Omental fat pad (tissue), 4 donors: ENCODE measurements around the gene KRT33A. TPM values are rescaled to one million over a fixed set of nuclear protein-coding genes. Genes with fewer than 3 reads are reported as not detected.

ENCODE experiments used
- ATAC-seq: fragments of 150-250 bp; one replicate; pipeline ENCODE4 v1.9.1; 2016; ENCODE audit warnings: mild to moderate bottlenecking, moderate library complexity; ENCODE audit not compliant: low FRiP score
- DNase-seq: peaks from one replicate; pipeline ENCODE4 v3.0.0-alpha.2; 2019; ENCODE audit warnings: low spot score
- total RNA-seq, 4 donors: library from RNA; depleted of rRNA; stranded (reverse); fragments of >200 nt; gene quantifications; one replicate each; pipeline ENCODE4 v1.1.0, GENCODE V29; 2016
- TF ChIP-seq, protein P1 (sequence below), 3 donors: fragments of 450-650 bp; IDR thresholded peaks; one replicate each; pipeline ENCODE4 v1.5.1; 2016 to 2017; ENCODE audit warnings: antibody characterized with exemption in 3 of 3, mild to moderate bottlenecking in 3 of 3, moderate library complexity in 2 of 3

The KRT33A gene
- total RNA-seq, 4 donors from 2014 or later, result not detected

DNA sequence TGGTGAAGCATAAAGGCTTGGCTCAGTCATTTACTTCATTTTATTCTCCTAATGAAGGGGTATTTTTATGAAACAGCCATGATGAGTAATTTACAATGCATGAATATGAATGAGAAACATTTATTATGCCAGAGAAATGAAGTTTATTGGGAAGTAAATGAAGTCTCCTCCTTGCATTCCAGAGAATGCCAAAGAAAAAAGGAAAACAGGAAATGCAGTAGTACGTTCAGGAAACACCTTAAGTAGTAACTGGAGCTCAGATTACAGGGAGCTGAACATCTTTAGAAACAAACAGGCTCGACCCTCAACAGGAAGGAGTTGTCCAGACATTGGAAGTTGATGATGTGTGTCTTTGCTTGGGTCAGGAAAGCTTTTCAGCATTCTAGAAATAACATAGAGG, 26.9 kb upstream of the KRT33A start:
- TF ChIP-seq, protein P1, sequence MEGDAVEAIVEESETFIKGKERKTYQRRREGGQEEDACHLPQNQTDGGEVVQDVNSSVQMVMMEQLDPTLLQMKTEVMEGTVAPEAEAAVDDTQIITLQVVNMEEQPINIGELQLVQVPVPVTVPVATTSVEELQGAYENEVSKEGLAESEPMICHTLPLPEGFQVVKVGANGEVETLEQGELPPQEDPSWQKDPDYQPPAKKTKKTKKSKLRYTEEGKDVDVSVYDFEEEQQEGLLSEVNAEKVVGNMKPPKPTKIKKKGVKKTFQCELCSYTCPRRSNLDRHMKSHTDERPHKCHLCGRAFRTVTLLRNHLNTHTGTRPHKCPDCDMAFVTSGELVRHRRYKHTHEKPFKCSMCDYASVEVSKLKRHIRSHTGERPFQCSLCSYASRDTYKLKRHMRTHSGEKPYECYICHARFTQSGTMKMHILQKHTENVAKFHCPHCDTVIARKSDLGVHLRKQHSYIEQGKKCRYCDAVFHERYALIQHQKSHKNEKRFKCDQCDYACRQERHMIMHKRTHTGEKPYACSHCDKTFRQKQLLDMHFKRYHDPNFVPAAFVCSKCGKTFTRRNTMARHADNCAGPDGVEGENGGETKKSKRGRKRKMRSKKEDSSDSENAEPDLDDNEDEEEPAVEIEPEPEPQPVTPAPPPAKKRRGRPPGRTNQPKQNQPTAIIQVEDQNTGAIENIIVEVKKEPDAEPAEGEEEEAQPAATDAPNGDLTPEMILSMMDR (IDR thresholded peaks at IDR 0.05), result no peak
- no peak for DNase-seq
- ATAC-seq, result no peak

DNA sequence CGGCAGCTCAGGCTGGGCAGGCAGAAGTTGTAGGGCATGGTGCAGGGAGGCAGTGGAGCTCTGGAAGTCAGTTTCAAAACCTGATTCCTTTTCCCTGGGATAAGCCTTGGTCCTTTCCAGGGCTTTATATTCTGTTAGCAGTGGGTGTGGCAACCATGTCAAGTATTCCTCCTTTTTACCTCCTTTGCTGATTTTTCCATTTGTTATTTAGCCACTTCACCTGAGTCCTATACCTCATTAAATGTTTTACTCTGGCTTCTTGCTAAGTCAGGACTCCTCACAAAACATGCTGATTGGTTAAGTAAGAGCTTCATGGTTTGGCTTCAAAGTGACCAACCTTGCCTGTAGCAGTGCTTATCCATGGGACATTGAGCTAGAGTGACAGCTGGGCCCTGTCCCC, 19.1 kb upstream of the KRT33A start, which contains the start of gene KRT33B:
Gene KRT33B, minus strand, starts transcription at position 101 of the 400 bp plus-strand sequence. Its CDS starts 63 bp downstream, at position 38.
- TF ChIP-seq, protein P1 (IDR thresholded peaks at IDR 0.05), result no peak
- no peak for ATAC-seq
- no peak for DNase-seq

DNA sequence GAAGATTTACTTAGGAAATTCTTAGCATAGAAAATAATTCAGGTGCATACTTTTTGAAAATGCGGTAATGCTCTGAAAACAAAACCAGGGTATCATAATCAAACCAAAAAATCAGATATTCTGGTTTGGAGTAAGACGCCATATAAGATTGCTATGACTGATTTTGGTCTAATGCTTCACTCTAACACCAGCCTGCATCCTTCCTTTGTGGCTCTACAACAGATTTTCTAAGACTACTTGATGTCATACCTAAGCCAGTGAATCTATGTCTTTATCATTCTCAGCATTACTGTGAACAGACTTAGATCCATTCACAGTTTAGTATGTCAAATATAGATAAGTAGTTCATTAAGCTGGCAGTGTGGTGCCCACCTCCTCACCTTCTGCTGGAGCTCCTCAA, 18.4 kb upstream of the KRT33A start:
- TF ChIP-seq, protein P1 (IDR thresholded peaks at IDR 0.05), result no peak
- DNase-seq, result no peak
- no peak for ATAC-seq

DNA sequence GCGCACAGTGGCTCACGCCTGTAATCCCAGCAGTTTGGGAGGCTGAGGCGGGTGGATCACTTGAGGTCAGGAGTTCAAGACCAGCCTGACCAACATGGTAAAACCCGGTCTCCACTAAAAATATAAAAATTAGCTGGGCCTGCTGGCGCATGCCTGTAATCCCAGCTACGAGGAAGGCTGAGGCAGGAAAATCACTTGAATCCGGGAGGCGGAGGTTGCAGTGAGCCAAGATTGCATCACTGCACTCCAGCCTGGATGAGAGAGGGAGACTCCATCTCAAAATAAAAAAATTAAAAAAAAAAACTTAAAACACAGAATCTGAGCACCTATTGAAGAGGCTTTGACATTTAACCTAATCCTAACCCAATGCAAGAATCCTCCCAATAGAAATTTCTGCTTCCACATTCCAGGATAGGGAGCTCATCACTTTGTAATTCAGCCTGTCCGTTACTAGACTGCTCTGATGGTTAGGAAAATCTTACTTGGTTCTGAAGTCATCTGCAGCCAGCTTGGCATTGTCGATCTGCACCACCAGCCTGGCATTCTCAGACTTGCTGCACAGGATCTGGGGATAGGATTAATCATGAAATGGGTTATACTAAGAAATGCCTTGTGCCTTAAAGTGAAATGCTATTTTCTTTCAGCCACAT, 16.9 kb upstream of the KRT33A start:
- DNase-seq, result no peak
- peak; percentile 38 for ATAC-seq
- TF ChIP-seq, protein P1 (IDR thresholded peaks at IDR 0.05), result no peak

DNA sequence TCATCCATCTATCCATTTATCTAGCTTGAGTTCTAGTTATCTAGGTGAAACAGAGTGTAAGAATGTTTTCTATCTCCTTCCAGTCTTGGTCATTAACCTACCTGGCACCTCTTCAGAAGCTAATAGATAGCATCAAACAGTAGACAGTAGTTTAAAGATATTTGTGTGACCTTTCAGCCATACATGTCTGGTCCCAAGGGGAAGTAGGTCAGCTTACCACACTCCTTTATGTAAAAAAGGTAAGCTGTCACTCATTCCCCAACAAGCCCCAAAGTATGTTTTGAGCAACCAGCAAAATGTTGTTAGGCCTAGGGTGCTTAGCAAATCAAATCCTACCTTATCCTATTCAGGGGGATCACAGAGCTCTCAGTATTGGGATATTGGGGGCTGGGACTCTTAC, 15.4 kb upstream of the KRT33A start:
- DNase-seq, result no peak
- TF ChIP-seq, protein P1 (IDR thresholded peaks at IDR 0.05), result no peak
- no peak for ATAC-seq

DNA sequence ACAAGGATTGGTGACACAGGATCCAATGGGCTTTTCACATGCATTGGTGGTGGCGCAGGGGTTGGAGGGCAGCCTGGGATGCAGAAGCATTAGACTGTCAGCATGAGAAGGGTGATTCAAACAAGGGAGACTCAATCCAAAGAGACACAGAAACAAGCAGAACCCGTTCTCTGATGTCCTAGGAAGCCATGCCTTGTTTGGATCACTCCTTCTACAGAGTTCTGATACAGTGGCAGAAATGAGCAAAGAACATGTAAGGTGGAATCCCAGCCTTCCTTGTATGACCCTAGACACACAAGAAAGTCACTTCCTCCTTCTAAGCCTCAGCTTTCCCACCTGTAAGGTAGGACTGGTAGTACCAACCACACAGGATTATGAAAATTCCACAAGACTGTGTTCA, 13.3 kb upstream of the KRT33A start:
- DNase-seq, result no peak
- no peak for ATAC-seq
- TF ChIP-seq, protein P1 (IDR thresholded peaks at IDR 0.05), result no peak

DNA sequence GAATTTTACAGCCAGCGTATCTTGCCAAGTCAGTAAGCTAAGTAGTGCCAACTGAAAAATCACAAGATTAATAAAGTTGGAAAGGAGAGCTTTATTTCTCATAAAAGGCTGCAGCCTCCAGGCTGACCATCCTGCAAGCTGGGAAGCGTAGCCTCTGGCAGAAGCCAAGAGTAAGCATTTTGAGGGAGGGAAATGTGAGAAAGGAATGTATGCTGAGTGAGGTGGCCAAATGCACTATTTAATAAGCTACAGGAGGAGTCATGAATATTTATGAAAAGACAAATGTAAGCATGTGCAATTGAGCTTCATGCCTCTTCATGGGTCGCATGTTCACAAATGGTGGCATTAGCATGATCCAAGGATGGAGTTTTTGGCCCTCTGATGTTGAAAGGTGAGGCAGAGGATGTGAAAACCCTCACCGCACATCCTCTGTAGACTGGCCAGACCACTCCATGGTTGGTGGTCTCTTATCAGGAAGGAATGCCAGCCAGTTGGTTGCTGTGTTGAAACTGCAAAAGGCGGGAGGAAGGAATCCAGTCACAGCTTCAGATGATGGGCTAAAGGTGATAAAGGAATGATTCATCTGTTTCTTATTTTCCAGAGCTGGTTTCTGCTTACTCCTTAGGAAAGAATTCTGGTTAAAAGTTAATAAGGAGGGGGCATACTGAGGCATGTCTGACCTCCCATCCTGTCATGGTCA, 9.8 kb upstream of the KRT33A start:
- TF ChIP-seq, protein P1 (IDR thresholded peaks at IDR 0.05), result no peak
- peak; percentile 63 for ATAC-seq
- DNase-seq, result no peak
